GM18498 (cell line): Measurements from ENCODE around the gene SPEM1.

Experiments
- ATAC-seq: cut with Tn5 transposase; IDR thresholded peaks from one replicate; pipeline ENCODE4 v1.9.1; 2021; ENCODE audit warnings: mild to moderate bottlenecking, moderate library complexity; ENCODE audit not compliant: unreplicated experiment

Gene SPEM1

GRCh38 chr17:7417056-7417655, 3.0 kb upstream of the SPEM1 start:
- no peak for ATAC-seq

GRCh38 chr17:7418472-7419152, 1.5 kb upstream of the SPEM1 start:
- no peak for ATAC-seq

- ATAC-seq, result no peak
These were observed 1.1 kb downstream of the SPEM1 start for GRCh38 chr17:7421186-7421585.

- no peak for ATAC-seq
These were observed 3.6 kb downstream of the SPEM1 start for GRCh38 chr17:7423679-7424078.

GRCh38 chr17:7425316-7425715, 5.2 kb downstream of the SPEM1 start, which contains the start of gene SPEM2:
Gene SPEM2, plus strand, starts transcription at chr17:7425616. Its CDS starts 73 bp downstream, at chr17:7425689.
- ATAC-seq, result no peak

GRCh38 chr17:7425756-7426155, 5.6 kb downstream of the SPEM1 start:
- ATAC-seq, result no peak

- ATAC-seq, result no peak
These were observed 6.2 kb downstream of the SPEM1 start for GRCh38 chr17:7426203-7426863.

- ATAC-seq, result no peak
These were observed 6.9 kb downstream of the SPEM1 start for GRCh38 chr17:7426896-7427489.

- ATAC-seq, result no peak
These were observed 7.4 kb downstream of the SPEM1 start for GRCh38 chr17:7427549-7427948.

GRCh38 chr17:7428557-7428956, 8.4 kb downstream of the SPEM1 start, which contains the start of gene SPEM3:
Gene SPEM3, plus strand, starts transcription at chr17:7428857. Its CDS starts 46 bp downstream, at chr17:7428903.
- ATAC-seq, result no peak

GRCh38 chr17:7429722-7430121, 9.6 kb downstream of the SPEM1 start:
- no peak for ATAC-seq

- ATAC-seq, result no peak
These were observed 11.1 kb downstream of the SPEM1 start for GRCh38 chr17:7431231-7431630.

- no peak for ATAC-seq
These were observed 12.2 kb downstream of the SPEM1 start for GRCh38 chr17:7432296-7432695.

- ATAC-seq, result peak; percentile 15
These were observed 15.8 kb downstream of the SPEM1 start for GRCh38 chr17:7435676-7436555.

GRCh38 chr17:7436556-7437368, 16.6 kb downstream of the SPEM1 start:
- ATAC-seq, result no peak

GRCh38 chr17:7437369-7437863, 17.3 kb downstream of the SPEM1 start:
- ATAC-seq, result no peak

GRCh38 chr17:7437950-7438614, 18.0 kb downstream of the SPEM1 start:
- no peak for ATAC-seq

GRCh38 chr17:7438656-7439460, 18.7 kb downstream of the SPEM1 start:
- no peak for ATAC-seq
